ENCODE data around the gene ASIC1. TPM values are rescaled to one million over a fixed set of nuclear protein-coding genes. Genes with fewer than 3 reads are reported as not detected.

The ASIC1 gene
- total RNA-seq, 2 experiments from 2014 or later, result 0.91 to 0.98 TPM

DNA sequence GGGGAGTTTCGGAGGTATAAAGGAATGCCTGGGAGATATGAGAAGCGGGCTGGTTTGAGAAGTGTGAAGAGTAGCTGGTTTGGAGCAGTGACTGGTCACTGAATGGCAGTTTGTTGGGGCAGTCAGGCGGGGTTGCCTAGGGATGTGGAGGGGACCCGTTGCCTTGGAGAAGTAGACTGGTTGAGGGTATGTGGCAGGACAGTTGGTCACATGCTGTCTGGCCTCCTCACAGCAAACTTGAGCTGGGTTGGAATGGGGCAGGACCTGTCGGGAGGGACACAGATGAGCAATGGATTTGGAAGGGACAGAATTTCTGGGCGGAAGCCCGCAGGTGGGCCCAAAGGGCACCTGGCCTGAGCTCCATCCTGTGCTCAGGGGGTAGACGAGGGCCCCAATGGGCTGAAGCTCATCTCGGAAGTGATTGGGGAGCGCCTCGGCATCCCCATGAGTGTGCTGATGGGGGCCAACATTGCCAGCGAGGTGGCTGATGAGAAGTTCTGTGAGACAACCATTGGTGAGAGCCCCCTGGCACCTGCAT is 48.6 kb downstream of the ASIC1 start:
- H3K27me3 Mint-ChIP-seq, result no peaks in the 10 kb centered on the region
- DNase-seq, result no peak
- H3K36me3 Mint-ChIP-seq (ENCODE audit: low read depth), result peaks cover 7% of the 10 kb centered on the region
- ChIA-PET POLR2A (interaction anchor here (1.4 to 1.8 kb wide), 2 partner anchors 20 to 81 kb away, joined by 3 to 9 read pairs; partner anchors contain the start of genes RACGAP1 and SMARCD1), CTCF (interaction anchor here (0.6 to 9.8 kb wide), 3 partner anchors 10 to 209 kb away, joined by 3 to 181 read pairs (median 3); partner anchors contain the start of gene SMARCD1)
- no peak overlapping the region for H3K27ac Mint-ChIP-seq
- no peaks in the 10 kb centered on the region for H3K9me3 Mint-ChIP-seq
- peaks cover 13% of the 10 kb centered on the region for H3K4me1 Mint-ChIP-seq
- no peak overlapping the region for H3K4me3 Mint-ChIP-seq

DNA sequence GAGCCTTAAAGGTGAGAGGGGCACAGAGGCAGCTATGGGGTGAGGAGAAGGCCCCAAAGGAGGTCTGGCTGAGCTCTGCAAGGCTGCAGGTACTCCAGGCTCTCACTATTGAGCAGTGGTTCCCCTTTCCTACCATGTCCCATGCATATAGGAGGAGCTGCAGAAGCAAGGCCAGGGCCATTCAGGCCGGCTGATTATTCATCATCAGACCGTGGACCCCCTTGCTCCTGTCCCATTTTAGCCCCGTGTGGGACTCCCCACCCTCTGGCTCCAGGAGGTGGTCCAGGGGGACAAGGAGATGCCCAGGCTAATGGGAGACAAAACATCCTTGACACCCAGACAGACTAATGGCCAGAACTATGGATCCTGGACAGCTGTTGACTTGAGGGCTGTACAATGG is 49.5 kb downstream of the ASIC1 start:
- H3K27me3 Mint-ChIP-seq, result no peaks in the 10 kb centered on the region

DNA sequence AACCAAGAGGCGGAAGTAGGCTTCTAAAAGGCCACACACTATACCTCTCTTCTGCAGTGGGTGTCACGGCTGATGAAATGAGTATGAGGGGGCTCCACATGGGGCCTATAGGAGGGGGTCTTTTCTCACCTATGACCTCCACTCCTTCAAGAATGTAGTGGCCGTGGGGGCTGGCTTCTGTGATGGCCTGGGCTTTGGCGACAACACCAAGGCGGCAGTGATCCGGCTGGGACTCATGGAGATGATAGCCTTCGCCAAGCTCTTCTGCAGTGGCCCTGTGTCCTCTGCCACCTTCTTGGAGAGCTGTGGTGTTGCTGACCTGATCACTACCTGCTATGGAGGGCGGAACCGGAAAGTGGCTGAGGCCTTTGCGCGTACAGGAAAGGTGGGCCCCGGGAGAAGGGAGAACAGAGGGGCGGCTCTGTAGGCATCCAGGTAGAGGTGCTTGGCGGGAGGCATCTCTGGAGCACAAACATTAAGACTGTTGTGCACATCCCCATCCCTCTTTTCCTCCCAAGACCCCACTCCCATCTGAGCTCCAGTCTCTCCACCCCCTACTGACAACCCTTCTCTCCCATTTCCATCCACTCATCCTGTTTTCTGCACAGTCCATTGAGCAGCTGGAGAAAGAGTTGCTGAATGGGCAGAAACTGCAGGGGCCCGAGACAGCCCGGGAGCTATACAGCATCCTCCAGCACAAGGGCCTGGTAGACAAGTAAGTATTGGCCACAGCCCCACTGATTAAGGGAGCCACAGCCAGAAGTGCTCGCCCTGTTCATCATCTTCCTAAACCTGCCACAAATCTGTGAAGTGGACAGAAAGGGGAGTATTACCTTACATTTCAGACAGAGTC is 50.2 kb downstream of the ASIC1 start:
- H3K9me3 Mint-ChIP-seq, result no peaks in the 10 kb centered on the region
- no peak overlapping the region for H3K27ac Mint-ChIP-seq
- ChIA-PET CTCF (interaction anchor here (1.2 to 9.8 kb wide), 3 partner anchors 19 to 260 kb away, joined by 3 to 181 read pairs (median 7); partner anchors contain the start of gene SMARCD1), POLR2A (interaction anchor here (0.8 to 1.8 kb wide), 2 partner anchors 12 to 22 kb away, joined by 4 to 9 read pairs; partner anchors contain the start of gene SMARCD1)
- DNase-seq, result no peak
- no peak overlapping the region for H3K4me3 Mint-ChIP-seq
- H3K27me3 Mint-ChIP-seq, result no peaks in the 10 kb centered on the region
- peaks cover 4% of the 10 kb centered on the region for H3K36me3 Mint-ChIP-seq (ENCODE audit: low read depth)
- peaks cover 19% of the 10 kb centered on the region for H3K4me1 Mint-ChIP-seq

More for the DNA sequence above, 49.5 kb downstream of the ASIC1 start:
- POLR2A ChIA-PET, result interaction anchor here (1.8 kb wide), 1 partner anchor 21 kb away, joined by 9 read pairs; the partner anchor contains the start of gene SMARCD1
- no peak for DNase-seq
- no peak overlapping the region for H3K27ac Mint-ChIP-seq
- CTCF ChIA-PET, result interaction anchor here (1.4 to 9.8 kb wide), 2 partner anchors 19 to 208 kb away, joined by 3 to 181 read pairs; partner anchors contain the start of gene SMARCD1
- no peak overlapping the region for H3K4me3 Mint-ChIP-seq
- no peaks in the 10 kb centered on the region for H3K9me3 Mint-ChIP-seq
- H3K4me1 Mint-ChIP-seq, result peaks cover 19% of the 10 kb centered on the region
- peaks cover 1% of the 10 kb centered on the region for H3K36me3 Mint-ChIP-seq (ENCODE audit: low read depth)

DNA sequence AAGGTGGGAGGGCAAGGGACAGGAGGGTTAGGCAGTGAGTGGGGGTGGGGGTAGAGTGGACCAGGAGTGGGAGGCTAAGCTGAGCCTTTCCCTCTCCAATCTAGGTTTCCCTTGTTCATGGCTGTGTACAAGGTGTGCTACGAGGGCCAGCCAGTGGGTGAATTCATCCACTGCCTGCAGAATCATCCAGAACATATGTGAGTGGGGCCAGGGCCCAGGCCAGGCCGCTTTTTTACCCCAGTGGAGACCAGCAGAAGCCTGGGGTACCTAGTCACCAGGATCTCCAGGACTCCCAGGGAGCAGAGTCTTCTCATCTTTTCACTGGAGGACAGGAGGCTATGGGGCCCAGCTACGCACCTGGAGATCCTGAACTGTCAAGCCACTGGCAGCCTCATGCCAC is 51.9 kb downstream of the ASIC1 start:
- Mint-ChIP-seq H3K4me3 (no peak overlapping the region), H3K9me3 (no peaks in the 10 kb centered on the region), H3K27me3 (no peaks in the 10 kb centered on the region), H3K4me1 (peaks cover 28% of the 10 kb centered on the region), H3K27ac (no peak overlapping the region), H3K36me3 (ENCODE audit: low read depth) (peaks cover 10% of the 10 kb centered on the region)
- ChIA-PET POLR2A (interaction anchor here (1.9 to 4.1 kb wide), 4 partner anchors 13 to 174 kb away, joined by 6 to 48 read pairs (median 27); partner anchors contain the start of genes LIMA1 and SMARCD1), CTCF (interaction anchor here (0.9 to 9.8 kb wide), 7 partner anchors 8 to 164 kb away, joined by 6 to 181 read pairs (median 55); partner anchors contain the start of genes CERS5, GPD1 and SMARCD1)
- no peak for DNase-seq

DNA sequence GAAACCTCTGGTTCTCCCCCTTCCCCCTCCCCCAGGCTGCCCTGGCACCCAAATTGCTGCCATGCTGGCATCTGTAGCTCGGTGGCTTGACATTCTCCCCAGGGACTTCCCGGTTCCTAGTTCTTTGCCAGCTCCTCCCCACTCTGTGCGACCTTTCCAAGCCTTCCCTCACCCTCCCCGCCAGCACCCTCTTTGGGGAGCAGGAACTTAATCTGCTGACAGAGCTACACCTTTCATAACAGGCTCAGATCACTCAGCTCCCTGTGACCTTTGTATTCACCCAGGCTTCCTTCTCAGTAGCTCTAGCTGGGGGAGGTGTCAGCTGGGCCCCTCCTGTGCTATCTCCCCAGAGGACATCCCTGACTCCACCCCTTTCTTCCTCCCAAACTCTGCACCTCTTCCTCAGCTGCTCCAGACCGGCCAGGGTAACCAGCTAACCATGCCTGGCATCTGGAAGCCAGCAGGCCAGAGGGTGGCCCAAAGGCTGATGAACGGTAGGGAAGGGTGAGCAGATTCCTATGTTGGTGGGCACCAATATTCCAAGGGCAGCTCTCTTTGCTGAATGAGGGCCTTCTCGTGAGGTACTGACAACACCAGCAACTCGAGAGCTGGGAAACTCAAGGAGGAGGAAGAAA is 52.8 kb downstream of the ASIC1 start:
- Mint-ChIP-seq H3K27me3 (no peaks in the 10 kb centered on the region), H3K9me3 (no peaks in the 10 kb centered on the region), H3K4me3 (peak overlapping the region; percentile 36), H3K4me1 (peaks cover 30% of the 10 kb centered on the region), H3K36me3 (ENCODE audit: low read depth) (peaks cover 13% of the 10 kb centered on the region), H3K27ac (peak overlapping the region; percentile 47)
- POLR2A ChIA-PET, result interaction anchor here (1.3 to 5.4 kb wide), 7 partner anchors 12 to 173 kb away, joined by 4 to 60 read pairs (median 15); partner anchors contain the start of genes CERS5, LIMA1 and SMARCD1
- CTCF ChIA-PET, result interaction anchor here (1.0 to 9.8 kb wide), 31 partner anchors 9 to 291 kb away, joined by 3 to 181 read pairs (median 13); partner anchors contain the start of genes BCDIN3D, CERS5, GPD1 and LARP4
- DNase-seq, result no peak

DNA sequence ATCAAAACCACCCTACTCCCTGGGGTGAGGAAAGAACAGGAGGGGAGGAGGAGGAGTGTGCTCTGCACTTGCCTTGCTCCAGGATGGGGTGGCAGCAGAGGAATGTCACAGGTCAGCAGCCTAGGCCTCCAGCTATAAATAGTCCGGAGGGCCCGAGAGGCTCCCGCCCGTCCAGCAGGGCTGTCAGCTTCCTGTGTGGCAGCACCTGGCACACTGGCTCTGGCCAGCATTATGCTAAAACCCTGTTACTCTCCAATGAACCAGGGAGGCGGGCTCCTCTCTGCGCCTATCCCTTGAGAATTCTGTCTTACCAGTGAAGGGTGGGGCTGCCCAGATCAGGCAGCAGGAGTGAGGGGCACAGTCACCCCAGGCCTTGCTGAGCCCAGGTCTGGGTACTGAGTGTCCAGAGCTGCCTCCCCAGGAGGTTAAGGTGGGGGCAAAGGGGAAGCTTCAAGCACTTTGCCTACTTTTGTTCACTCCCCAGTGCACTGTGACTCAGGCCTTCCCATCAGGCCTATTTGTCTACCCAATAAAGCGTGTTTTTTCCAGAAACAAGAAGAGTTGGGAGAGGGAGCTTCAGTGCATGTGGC is 53.5 kb downstream of the ASIC1 start:
- peak; percentile 18 for DNase-seq
- H3K27ac Mint-ChIP-seq, result peak overlapping the region; percentile 96
- H3K4me3 Mint-ChIP-seq, result peak overlapping the region; percentile 93
- ChIA-PET POLR2A (interaction anchor here (1.2 to 5.4 kb wide), 15 partner anchors 11 to 422 kb away, joined by 3 to 60 read pairs (median 12); partner anchors contain the start of genes CERS5, LIMA1, RACGAP1 and SMARCD1), CTCF (interaction anchor here (1.0 to 9.8 kb wide), 54 partner anchors 10 to 498 kb away, joined by 3 to 181 read pairs (median 8); partner anchors contain the start of genes BCDIN3D, CERS5, GPD1 and LARP4)
- peaks cover 18% of the 10 kb centered on the region for H3K36me3 Mint-ChIP-seq (ENCODE audit: low read depth)
- no peaks in the 10 kb centered on the region for H3K9me3 Mint-ChIP-seq
- H3K27me3 Mint-ChIP-seq, result no peaks in the 10 kb centered on the region
- peaks cover 36% of the 10 kb centered on the region for H3K4me1 Mint-ChIP-seq

- H3K4me3 Mint-ChIP-seq, result peak overlapping the region; percentile 93
- CTCF ChIA-PET, result interaction anchor here (0.8 to 9.8 kb wide), 59 partner anchors 10 to 497 kb away, joined by 3 to 181 read pairs (median 7); partner anchors contain the start of genes BCDIN3D, CERS5, GPD1 and LARP4
- no peaks in the 10 kb centered on the region for H3K27me3 Mint-ChIP-seq
- POLR2A ChIA-PET, result interaction anchor here (0.9 to 5.4 kb wide), 29 partner anchors 8 to 653 kb away, joined by 3 to 60 read pairs (median 6); partner anchors contain the start of genes CERS5, LARP4, LIMA1 and RACGAP1
- peak overlapping the region; percentile 96 for H3K27ac Mint-ChIP-seq
- no peaks in the 10 kb centered on the region for H3K9me3 Mint-ChIP-seq
- no peak for DNase-seq
- H3K4me1 Mint-ChIP-seq, result peaks cover 39% of the 10 kb centered on the region
- H3K36me3 Mint-ChIP-seq (ENCODE audit: low read depth), result peaks cover 21% of the 10 kb centered on the region
Measured at GRCh38 chr12:50111395-50111692, 53.9 kb downstream of the ASIC1 start.

- ChIA-PET POLR2A (interaction anchor here (0.6 to 5.4 kb wide), 44 partner anchors 9 to 914 kb away, joined by 3 to 60 read pairs (median 5); partner anchors contain the start of genes CERS5, DIP2B, LARP4 and LIMA1), CTCF (interaction anchor here (0.6 to 9.8 kb wide), 63 partner anchors 9 to 970 kb away, joined by 3 to 181 read pairs (median 7); partner anchors contain the start of genes BCDIN3D, CERS5, GPD1 and LARP4)
- Mint-ChIP-seq H3K36me3 (ENCODE audit: low read depth) (peaks cover 26% of the 10 kb centered on the region), H3K27ac (peak within 1 kb of the TSS; percentile 96), H3K27me3 (no peaks in the 10 kb centered on the region), H3K4me1 (peaks cover 44% of the 10 kb centered on the region), H3K4me3 (peak within 1 kb of the TSS; percentile 93), H3K9me3 (no peaks in the 10 kb centered on the region)
- peak; percentile 99 for DNase-seq
Measured at GRCh38 chr12:50111693-50112455, 54.5 kb downstream of the ASIC1 start, which contains the start of gene COX14. Gene COX14, plus strand, starts transcription at chr12:50112236. Its CDS starts 7,808 bp downstream, at chr12:50120044.

DNA sequence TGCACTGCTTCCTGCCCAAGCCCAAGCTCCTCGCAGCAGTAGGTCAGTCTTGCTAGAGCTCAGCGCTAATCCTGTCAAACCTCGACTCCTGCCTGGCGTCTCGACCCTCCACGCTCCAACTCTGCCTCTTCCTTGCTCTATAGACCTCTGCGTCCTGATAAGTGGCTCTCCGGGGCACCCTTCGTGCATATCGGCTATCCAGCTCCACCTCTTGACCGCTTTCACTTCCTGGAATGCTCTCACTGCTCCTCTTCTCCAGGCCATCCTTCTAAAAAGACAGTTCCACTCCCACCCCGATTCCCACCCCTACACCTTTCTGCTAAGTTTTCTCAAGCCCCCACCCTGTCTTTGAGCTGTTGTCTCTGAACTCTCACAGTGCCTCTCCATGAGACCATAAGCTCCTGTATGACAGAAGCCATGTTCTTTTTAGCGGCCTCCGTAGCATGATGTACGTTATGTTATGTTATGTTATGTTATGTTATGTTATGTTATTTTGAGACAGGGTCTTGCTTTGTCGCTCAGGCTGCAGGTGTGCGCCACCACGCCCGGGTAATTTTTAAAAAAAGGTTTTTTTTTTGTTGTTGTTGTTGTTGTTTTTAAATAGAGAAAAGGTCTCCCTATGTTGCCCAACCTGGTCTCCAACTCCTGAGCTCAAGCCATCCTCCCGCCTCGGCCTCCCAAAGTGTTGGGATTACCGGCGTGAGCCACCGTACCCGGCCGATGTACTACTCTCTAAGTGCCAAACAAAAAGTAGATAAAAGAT is 55.2 kb downstream of the ASIC1 start:
- ChIA-PET POLR2A (interaction anchor here (0.6 to 5.4 kb wide), 46 partner anchors 9 to 1105 kb away, joined by 3 to 60 read pairs (median 5); partner anchors contain the start of genes CERS5, DIP2B, LARP4 and LIMA1), CTCF (interaction anchor here (0.6 to 9.8 kb wide), 41 partner anchors 8 to 496 kb away, joined by 3 to 181 read pairs (median 10); partner anchors contain the start of genes CERS5, GPD1, LARP4 and LIMA1)
- Mint-ChIP-seq H3K27me3 (no peaks in the 10 kb centered on the region), H3K27ac (peak overlapping the region; percentile 96), H3K4me3 (peak overlapping the region; percentile 93), H3K36me3 (ENCODE audit: low read depth) (peaks cover 31% of the 10 kb centered on the region), H3K9me3 (no peaks in the 10 kb centered on the region), H3K4me1 (peaks cover 46% of the 10 kb centered on the region)
- DNase-seq, result no peak

DNA sequence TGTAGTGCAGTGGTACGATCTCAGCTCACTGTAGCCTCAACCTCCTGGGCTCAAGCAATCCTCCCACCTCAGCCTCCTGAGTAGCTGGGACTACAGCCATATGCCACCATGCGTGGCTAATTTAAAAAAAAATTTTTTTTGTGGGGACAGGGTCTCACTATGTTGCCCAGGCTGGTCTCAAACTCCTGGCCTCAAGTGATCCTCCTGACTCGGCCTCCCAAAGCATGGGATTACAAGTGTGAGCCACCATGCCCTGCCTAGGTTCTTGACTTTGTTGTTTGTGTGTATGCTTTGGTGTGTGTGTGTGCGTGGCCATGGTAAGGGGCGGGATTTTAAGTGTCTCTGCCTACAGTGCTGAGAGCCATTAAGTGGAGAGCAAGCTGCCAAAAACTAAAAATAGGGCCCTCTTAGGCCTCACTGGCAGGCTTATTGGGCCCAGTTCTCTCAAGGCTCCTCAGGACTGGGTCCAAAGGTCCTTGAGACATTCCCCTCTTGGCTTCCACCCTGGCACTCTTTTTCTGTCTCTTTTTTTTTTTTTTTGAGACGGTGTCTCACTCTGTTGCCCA is 59.7 kb downstream of the ASIC1 start:
- no peak for DNase-seq
- H3K9me3 Mint-ChIP-seq, result no peaks in the 10 kb centered on the region
- peaks cover 51% of the 10 kb centered on the region for H3K36me3 Mint-ChIP-seq (ENCODE audit: low read depth)
- ChIA-PET CTCF (interaction anchor here (0.9 to 1.9 kb wide), 5 partner anchors 15 to 197 kb away, joined by 3 to 5 read pairs (median 4); no protein-coding TSS in a partner anchor), POLR2A (interaction anchor here (1.1 to 1.5 kb wide), 2 partner anchors 11 to 33 kb away, joined by 3 to 6 read pairs; no protein-coding TSS in a partner anchor)
- peaks cover 27% of the 10 kb centered on the region for H3K4me1 Mint-ChIP-seq
- no peaks in the 10 kb centered on the region for H3K27me3 Mint-ChIP-seq
- no peak overlapping the region for H3K27ac Mint-ChIP-seq
- H3K4me3 Mint-ChIP-seq, result no peak overlapping the region
